Cardiac fibroblast (primary cell): ENCODE results near the gene TSPAN9.

ENCODE experiments used
- DNase-seq, 2 donors: peaks; one replicate each; pipeline versions ENCODE4 v3.0.0 to v3.0.0-alpha.2; 2010; ENCODE audit warnings: low read depth in 2 of 2
- H3K4me3 ChIP-seq, 2 donors: replicated peaks in 1 of 2; 1 replicate in 1 of 2; 2 replicates in 1 of 2; pipeline ENCODE4 v1.5.1; 2011; ENCODE audit warnings: low read depth in 2 of 2, low read length in 2 of 2, mild to moderate bottlenecking in 2 of 2, moderate library complexity in 1 of 2
- CTCF ChIP-seq: IDR thresholded peaks from one replicate; pipeline ENCODE4 v1.5.1; 2011; ENCODE audit warnings: low read depth, mild to moderate bottlenecking, low read length, inconsistent platforms

The TSPAN9 gene

GRCh38 chr12:3285570-3285969, 208.4 kb downstream of the TSPAN9 start:
- no peak for DNase-seq
- no peak for TF ChIP-seq CTCF
- H3K4me3 ChIP-seq, result no peak overlapping the region

GRCh38 chr12:3288690-3289089, 211.5 kb downstream of the TSPAN9 start:
- H3K4me3 ChIP-seq, result no peak overlapping the region
- TF ChIP-seq CTCF, result no peak
- DNase-seq, result no peak

GRCh38 chr12:3289702-3290101, 212.5 kb downstream of the TSPAN9 start:
- no peak for DNase-seq
- H3K4me3 ChIP-seq, result no peak overlapping the region
- no peak for TF ChIP-seq CTCF

GRCh38 chr12:3291939-3292338, 214.8 kb downstream of the TSPAN9 start:
- no peak for DNase-seq
- TF ChIP-seq CTCF, result no peak
- no peak overlapping the region for H3K4me3 ChIP-seq

- no peak overlapping the region for H3K4me3 ChIP-seq
- no peak for TF ChIP-seq CTCF
- DNase-seq, result no peak
These were observed 215.7 kb downstream of the TSPAN9 start for GRCh38 chr12:3292677-3293412.

- no peak overlapping the region for H3K4me3 ChIP-seq
- peak; percentile 47 to 72 for DNase-seq
- TF ChIP-seq CTCF, result peak; percentile 48
These were observed 216.4 kb downstream of the TSPAN9 start for GRCh38 chr12:3293446-3294161.
